A172 (cell line): ENCODE results near the gene SLC41A3. TPM values are rescaled to one million over a fixed set of nuclear protein-coding genes. Genes with fewer than 3 reads are reported as not detected.
"Not testable (repeated sequence)": the region's sequence is repeated elsewhere in the genome, so short reads cannot be mapped to it uniquely, and the experiment has no call there.

ENCODE experiments used
- DNase-seq: peaks from one replicate; pipeline ENCODE4 v3.0.0-alpha.2; 2015; ENCODE audit warnings: low spot score
- total RNA-seq: library from RNA; depleted of rRNA; stranded (reverse); fragments of >200 nt; shearing (Covaris generic); gene quantifications from 2 replicates; pipeline ENCODE4 v1.2.3, GENCODE V29; 2014

Gene SLC41A3
- total RNA-seq, 1 experiment from 2014 or later, result 40.9 TPM

- no peak for DNase-seq
These were observed 1.4 kb downstream of the SLC41A3 start for GRCh38 chr3:126082362-126083137.

- peak; percentile 69 for DNase-seq
These were observed 2.1 kb downstream of the SLC41A3 start for GRCh38 chr3:126081618-126082361.

- DNase-seq, result no peak
These were observed 3.0 kb downstream of the SLC41A3 start for GRCh38 chr3:126080970-126081369.

- no peak for DNase-seq
These were observed 5.1 kb downstream of the SLC41A3 start for GRCh38 chr3:126078866-126079265.

GRCh38 chr3:126077754-126078153, 6.2 kb downstream of the SLC41A3 start:
- DNase-seq, result no peak

- DNase-seq, result no peak
These were observed 7.8 kb downstream of the SLC41A3 start for GRCh38 chr3:126076140-126076539.

GRCh38 chr3:126070146-126070545, 13.8 kb downstream of the SLC41A3 start:
- no peak for DNase-seq

GRCh38 chr3:126067959-126068358, 16.0 kb downstream of the SLC41A3 start:
- no peak for DNase-seq

- not testable (repeated sequence) for DNase-seq
These were observed 17.2 kb downstream of the SLC41A3 start for GRCh38 chr3:126066676-126067075.

GRCh38 chr3:126065876-126066275, 18.0 kb downstream of the SLC41A3 start:
- DNase-seq, result no peak

- DNase-seq, result no peak
These were observed 19.2 kb downstream of the SLC41A3 start for GRCh38 chr3:126064627-126065258.

GRCh38 chr3:126063358-126063965, 20.5 kb downstream of the SLC41A3 start:
- DNase-seq, result no peak

GRCh38 chr3:126061301-126062032, 22.5 kb downstream of the SLC41A3 start:
- no peak for DNase-seq

GRCh38 chr3:126060613-126061145, 23.2 kb downstream of the SLC41A3 start:
- no peak for DNase-seq

- DNase-seq, result no peak
These were observed 25.3 kb downstream of the SLC41A3 start for GRCh38 chr3:126058666-126059065.

GRCh38 chr3:126057936-126058335, 26.0 kb downstream of the SLC41A3 start:
- DNase-seq, result no peak

GRCh38 chr3:126057501-126057819, 26.5 kb downstream of the SLC41A3 start:
- DNase-seq, result no peak

- DNase-seq, result peak; percentile 69
These were observed 27.0 kb downstream of the SLC41A3 start for GRCh38 chr3:126056681-126057500.

GRCh38 chr3:126056088-126056487, 27.8 kb downstream of the SLC41A3 start:
- DNase-seq, result no peak

GRCh38 chr3:126054870-126055269, 29.1 kb downstream of the SLC41A3 start:
- no peak for DNase-seq
